Ascending aorta (tissue), 2 donors: Measurements from ENCODE around the gene ATL2. TPM values are rescaled to one million over a fixed set of nuclear protein-coding genes. Genes with fewer than 3 reads are reported as not detected.
"Not testable (repeated sequence)": the region's sequence is repeated elsewhere in the genome, so short reads cannot be mapped to it uniquely, and the experiment has no call there.

Source experiments
- DNase-seq, 2 donors: peaks; one replicate each; pipeline ENCODE4 v3.0.0-alpha.2; 2019; ENCODE audit warnings: low spot score in 2 of 2
- H3K27ac ChIP-seq, 2 donors: fragments of 200-600 bp; sonication (generic); one replicate each; pipeline ENCODE4 v1.5.1; 2016 to 2017; ENCODE audit warnings: mild to moderate bottlenecking in 1 of 2
- H3K27me3 ChIP-seq: fragments of 200-600 bp; sonication (generic); one replicate; pipeline ENCODE4 v1.5.1; 2017
- H3K36me3 ChIP-seq, 2 donors: fragments of 200-600 bp; sonication (generic); one replicate each; pipeline ENCODE4 v1.5.1; 2016
- H3K4me1 ChIP-seq, 2 donors: fragments of 200-600 bp; sonication (generic); one replicate each; pipeline ENCODE4 v1.5.1; 2016 to 2017; ENCODE audit warnings: mild to moderate bottlenecking in 1 of 2
- H3K4me3 ChIP-seq, 2 donors: fragments of 200-600 bp; sonication (generic); one replicate each; pipeline ENCODE4 v1.5.1; 2016 to 2017; ENCODE audit warnings: mild to moderate bottlenecking in 1 of 2
- H3K9me3 ChIP-seq, 2 donors: fragments of 200-600 bp; sonication (generic); one replicate each; pipeline ENCODE4 v1.5.1; 2016
- CTCF ChIP-seq, 3 experiments: fragments of 200-600 bp in 2 of 3; fragments of 450-650 bp in 1 of 3; sonication (generic) in 2 of 3; IDR thresholded peaks; one replicate each; pipeline ENCODE4 v1.5.1; 2016 to 2019; ENCODE audit warnings: antibody characterized with exemption in 3 of 3, mild to moderate bottlenecking in 1 of 3, moderate library complexity in 1 of 3
- intact Hi-C: fragments of 100-400 bp; cut with DNase I; formaldehyde crosslinking; loops from one replicate; pipeline ENCODE4 v1.15.1; 2023
- total RNA-seq: library from RNA; depleted of rRNA; stranded (reverse); fragments of >200 nt; gene quantifications from one replicate; pipeline ENCODE4 v1.1.0, GENCODE V29; 2016

The ATL2 gene
- total RNA-seq, 1 donor from 2014 or later, result 49.1 TPM

- Histone ChIP-seq H3K4me3 (no peak overlapping the region), H3K9me3 (no peaks in the 10 kb centered on the region), H3K36me3 (no peaks in the 10 kb centered on the region), H3K27me3 (no peaks in the 10 kb centered on the region), H3K27ac (no peak overlapping the region), H3K4me1 (peaks cover 4 to 6% of the 10 kb centered on the region in 2 donors)
- DNase-seq, result no peak
- intact Hi-C loops, result no loop called here
- TF ChIP-seq CTCF (IDR thresholded peaks at IDR 0.05), result no peak
Measured at GRCh38 chr2:38417745-38418689, 40.9 kb upstream of the ATL2 start.

GRCh38 chr2:38416296-38417036, 39.4 kb upstream of the ATL2 start:
- Histone ChIP-seq H3K27ac (no peak overlapping the region), H3K36me3 (no peaks in the 10 kb centered on the region), H3K4me3 (no peak overlapping the region), H3K9me3 (peaks cover 0 to 8% of the 10 kb centered on the region in 2 donors), H3K4me1 (peaks cover 4 to 6% of the 10 kb centered on the region in 2 donors), H3K27me3 (no peaks in the 10 kb centered on the region)
- intact Hi-C loops, result no loop called here
- no peak for DNase-seq
- TF ChIP-seq CTCF (IDR thresholded peaks at IDR 0.05), result no peak

- no peaks in the 10 kb centered on the region for H3K36me3 ChIP-seq
- peaks cover 0 to 8% of the 10 kb centered on the region in 2 donors for H3K9me3 ChIP-seq
- intact Hi-C loops, result no loop called here
- TF ChIP-seq CTCF (IDR thresholded peaks at IDR 0.05), result no peak
- DNase-seq, result no peak
- H3K4me3 ChIP-seq, result no peak overlapping the region
- no peak overlapping the region for H3K27ac ChIP-seq
- no peaks in the 10 kb centered on the region for H3K27me3 ChIP-seq
- H3K4me1 ChIP-seq, result peaks cover 4 to 6% of the 10 kb centered on the region in 2 donors
Measured at GRCh38 chr2:38415728-38416291, 38.7 kb upstream of the ATL2 start.

GRCh38 chr2:38415023-38415422, 38.0 kb upstream of the ATL2 start:
- TF ChIP-seq CTCF (IDR thresholded peaks at IDR 0.05), result no peak
- H3K4me1 ChIP-seq, result peaks cover 4 to 6% of the 10 kb centered on the region in 2 donors
- DNase-seq, result no peak
- no peak overlapping the region for H3K4me3 ChIP-seq
- H3K27ac ChIP-seq, result no peak overlapping the region
- intact Hi-C loops, result no loop called here
- H3K9me3 ChIP-seq, result peaks cover 0 to 8% of the 10 kb centered on the region in 2 donors
- H3K36me3 ChIP-seq, result no peaks in the 10 kb centered on the region
- no peaks in the 10 kb centered on the region for H3K27me3 ChIP-seq

- intact Hi-C loops, H3K4me3 ChIP-seq: not testable (repeated sequence)
Measured at GRCh38 chr2:38412235-38412871, 35.3 kb upstream of the ATL2 start.

More at GRCh38 chr2:38412235-38412871, 35.3 kb upstream of the ATL2 start:
- not testable (repeated sequence) for H3K4me1 ChIP-seq, H3K36me3 ChIP-seq, H3K27me3 ChIP-seq, DNase-seq, H3K9me3 ChIP-seq, H3K27ac ChIP-seq
